OCI-LY7 (cell line): Measurements from ENCODE around the gene POLR1C. TPM values are rescaled to one million over a fixed set of nuclear protein-coding genes. Genes with fewer than 3 reads are reported as not detected.
A peak's percentile ranks its signal among the peaks of the same experiment; 100 is the strongest.

Experiments used
- BruUV-seq: library from RNA; stranded (reverse); fragments of 400-500 nt; replicated peaks from 2 replicates; lab custom pipeline; 2021; lab: Mats Ljungman, UMichigan
- CTCF ChIA-PET: fragments of 300-600 bp; sonication (Branson Sonifier 250); formaldehyde crosslinking; loops from one replicate; lab custom pipeline; 2022; ENCODE audit warnings: antibody characterized with exemption; ENCODE audit not compliant: unreplicated experiment; lab: Charles Lee
- POLR2A ChIA-PET: fragments of 300-600 bp; sonication (Branson Sonifier 250); formaldehyde crosslinking; loops from one replicate; lab custom pipeline; 2022; ENCODE audit warnings: antibody characterized with exemption; lab: Charles Lee
- DNase-seq: peaks from one replicate; pipeline ENCODE4 v3.0.0-alpha.2; 2015; ENCODE audit warnings: low spot score
- H2AFZ ChIP-seq: fragments of 200-600 bp; sonication (generic), shearing (Covaris generic); 2 replicates; pipeline ENCODE4 v1.6.1; 2014; ENCODE audit warnings: mild to moderate bottlenecking, antibody characterized with exemption, low read length, moderate library complexity
- H3K27ac ChIP-seq: fragments of 200-600 bp; sonication (generic); 2 replicates; pipeline ENCODE4 v1.5.1; 2014; ENCODE audit warnings: mixed run types, low read depth, mild to moderate bottlenecking, moderate library complexity, low read length, inconsistent platforms; ENCODE audit not compliant: poor library complexity, severe bottlenecking
- H3K36me3 ChIP-seq: fragments of 200-600 bp; sonication (generic); 2 replicates; pipeline ENCODE4 v1.6.1; 2014; ENCODE audit warnings: mild to moderate bottlenecking, antibody characterized with exemption, low read length, moderate library complexity, mixed read lengths; ENCODE audit not compliant: insufficient read depth
- H3K4me1 ChIP-seq: fragments of 200-600 bp; sonication (generic); 2 replicates; pipeline ENCODE4 v1.5.1; 2014; ENCODE audit warnings: mild to moderate bottlenecking, low read length; ENCODE audit not compliant: insufficient read depth, poor library complexity, severe bottlenecking
- H3K4me2 ChIP-seq: fragments of 200-600 bp; sonication (generic); 2 replicates; pipeline ENCODE4 v1.6.1; 2014; ENCODE audit warnings: mild to moderate bottlenecking, low read length
- H3K4me3 ChIP-seq: fragments of 200-600 bp; sonication (generic); 2 replicates; pipeline ENCODE4 v1.5.1; 2014; ENCODE audit warnings: mild to moderate bottlenecking, low read depth, low read length; ENCODE audit not compliant: poor library complexity, severe bottlenecking
- H3K79me2 ChIP-seq: fragments of 200-600 bp; sonication (generic); 2 replicates; pipeline ENCODE4 v1.6.1; 2016; ENCODE audit warnings: low read depth, mild to moderate bottlenecking, low read length, moderate library complexity, mixed read lengths; ENCODE audit not compliant: insufficient read depth
- H3K9me2 ChIP-seq: fragments of 200-600 bp; sonication (generic); 2 replicates; pipeline ENCODE4 v1.6.1; 2016; ENCODE audit warnings: mild to moderate bottlenecking, low read length, mixed read lengths; ENCODE audit not compliant: insufficient read depth
- H3K9me3 ChIP-seq: fragments of 200-600 bp; sonication (generic); 2 replicates; pipeline ENCODE4 v1.6.1; 2014; ENCODE audit warnings: mild to moderate bottlenecking, mixed run types, low read length, mixed read lengths
- H4K20me1 ChIP-seq: fragments of 200-600 bp; sonication (generic); 2 replicates; pipeline ENCODE4 v1.6.1; 2014; ENCODE audit warnings: mild to moderate bottlenecking, antibody characterized with exemption, low read length, moderate library complexity, mixed read lengths; ENCODE audit not compliant: insufficient read depth
- EZH2phosphoT487 ChIP-seq: fragments of 200-600 bp; sonication (generic); IDR thresholded peaks from 2 replicates; pipeline ENCODE4 v1.6.1; 2018; ENCODE audit warnings: low read depth, borderline replicate concordance, mild to moderate bottlenecking, mixed run types, antibody characterized with exemption, low read length, moderate library complexity, mixed read lengths
- intact Hi-C: fragments of 100-400 bp; cut with micrococcal nuclease; formaldehyde crosslinking; loops from one replicate; pipeline ENCODE4 v1.10.0; 2022; ENCODE audit not compliant: unreplicated experiment
- total RNA-seq, 2 experiments: library from RNA; depleted of rRNA in 1 of 2; stranded (reverse); fragments of >200 nt in 1 of 2; shearing (Covaris generic) in 1 of 2; gene quantifications; 2 replicates each; pipeline ENCODE4 v1.2.3, GENCODE V29; 2014 to 2022
- TF ChIP-seq, protein P1 (sequence below): fragments of 200-600 bp; sonication (generic); conservative IDR thresholded peaks from 2 replicates; pipeline ENCODE4 v1.5.1; 2014; ENCODE audit warnings: mild to moderate bottlenecking, antibody characterized with exemption, low read length, moderate library complexity, mixed read lengths

Gene POLR1C
- total RNA-seq, 2 experiments from 2014 or later = 40.7 to 41.2 TPM

DNA sequence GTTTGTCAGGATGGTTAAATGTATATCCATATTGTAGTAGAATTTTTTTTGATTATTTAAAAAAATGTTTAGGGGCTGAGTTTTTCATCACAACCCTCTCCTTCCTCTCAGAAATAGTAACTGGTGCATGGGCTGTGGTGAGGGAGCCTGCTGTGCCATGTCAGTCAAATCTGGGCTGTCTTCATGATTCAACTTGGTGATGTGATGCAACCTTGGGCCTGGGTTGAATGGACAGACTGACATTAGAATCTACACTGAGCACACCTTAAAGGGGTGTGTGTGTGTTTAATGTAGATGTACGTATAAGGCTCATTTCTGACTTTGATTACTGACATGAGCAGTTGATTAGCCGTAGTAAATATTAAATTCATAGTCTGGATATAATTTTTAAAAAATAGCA, 35.8 kb upstream of the POLR1C start:
- H3K79me2 ChIP-seq = peaks cover 8% of the 10 kb centered on the region; the same call in 1 of the 2 replicates

DNA sequence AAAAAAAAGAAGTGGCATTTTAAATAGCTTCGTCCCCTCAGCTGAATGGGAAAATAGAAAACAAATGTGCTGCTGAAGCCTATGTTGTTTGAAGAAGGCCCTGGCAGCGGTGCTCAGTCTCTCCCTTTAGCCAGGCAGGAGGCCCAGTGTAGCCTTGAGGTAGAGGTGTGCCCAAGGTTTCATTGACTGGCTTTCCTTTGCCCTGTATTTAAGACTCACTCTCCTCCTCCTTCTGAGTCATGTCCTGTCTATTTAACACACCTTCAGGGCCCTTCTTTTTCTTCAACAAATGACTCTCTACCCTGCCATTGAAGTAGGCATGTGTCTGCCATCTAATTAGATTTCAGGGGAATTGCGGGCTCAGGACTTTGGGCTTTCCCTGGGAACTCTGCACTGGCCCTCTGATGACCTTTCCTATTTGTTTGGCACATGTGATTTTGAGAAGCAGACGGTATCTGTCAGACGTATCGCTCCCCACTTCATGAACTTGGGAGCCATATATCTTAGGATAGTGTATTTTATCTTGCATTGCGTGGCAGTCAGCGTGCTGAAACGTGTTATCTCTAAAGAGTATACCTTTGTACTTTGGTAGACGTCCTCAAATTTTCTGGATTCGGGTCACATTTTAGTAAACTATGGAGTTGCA, 35.2 kb upstream of the POLR1C start:
- Histone ChIP-seq H3K9me2 (no peaks in the 10 kb centered on the region), H3K27ac (no peak overlapping the region), H3K4me2 (no peak overlapping the region), H4K20me1 (no peaks in the 10 kb centered on the region), H3K79me2 (peaks cover 8% of the 10 kb centered on the region; the same call in 1 of the 2 replicates), H3K4me1 (peaks cover 16% of the 10 kb centered on the region), H2AFZ (no peak overlapping the region), H3K9me3 (no peaks in the 10 kb centered on the region), H3K4me3 (no peak overlapping the region), H3K36me3 (peaks cover 4% of the 10 kb centered on the region; the same call in 1 of the 2 replicates)
- CTCF ChIA-PET = no interaction called here
- intact Hi-C loops = no loop called here
- POLR2A ChIA-PET = no interaction called here
- TF ChIP-seq EZH2phosphoT487 = no peak
- TF ChIP-seq, protein P1, sequence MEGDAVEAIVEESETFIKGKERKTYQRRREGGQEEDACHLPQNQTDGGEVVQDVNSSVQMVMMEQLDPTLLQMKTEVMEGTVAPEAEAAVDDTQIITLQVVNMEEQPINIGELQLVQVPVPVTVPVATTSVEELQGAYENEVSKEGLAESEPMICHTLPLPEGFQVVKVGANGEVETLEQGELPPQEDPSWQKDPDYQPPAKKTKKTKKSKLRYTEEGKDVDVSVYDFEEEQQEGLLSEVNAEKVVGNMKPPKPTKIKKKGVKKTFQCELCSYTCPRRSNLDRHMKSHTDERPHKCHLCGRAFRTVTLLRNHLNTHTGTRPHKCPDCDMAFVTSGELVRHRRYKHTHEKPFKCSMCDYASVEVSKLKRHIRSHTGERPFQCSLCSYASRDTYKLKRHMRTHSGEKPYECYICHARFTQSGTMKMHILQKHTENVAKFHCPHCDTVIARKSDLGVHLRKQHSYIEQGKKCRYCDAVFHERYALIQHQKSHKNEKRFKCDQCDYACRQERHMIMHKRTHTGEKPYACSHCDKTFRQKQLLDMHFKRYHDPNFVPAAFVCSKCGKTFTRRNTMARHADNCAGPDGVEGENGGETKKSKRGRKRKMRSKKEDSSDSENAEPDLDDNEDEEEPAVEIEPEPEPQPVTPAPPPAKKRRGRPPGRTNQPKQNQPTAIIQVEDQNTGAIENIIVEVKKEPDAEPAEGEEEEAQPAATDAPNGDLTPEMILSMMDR = no peak
- no peak for DNase-seq
- BruUV-seq = TSS peak; percentile 24

More for the DNA sequence above, 35.8 kb upstream of the POLR1C start:
- no peak overlapping the region for H3K4me2 ChIP-seq
- POLR2A ChIA-PET = no interaction called here
- no peak for DNase-seq
- H4K20me1 ChIP-seq = no peaks in the 10 kb centered on the region
- H3K9me2 ChIP-seq = no peaks in the 10 kb centered on the region
- H3K9me3 ChIP-seq = no peaks in the 10 kb centered on the region
- no TSS peak for BruUV-seq
- no peak overlapping the region for H3K4me3 ChIP-seq
- H3K36me3 ChIP-seq = peaks cover 4% of the 10 kb centered on the region; the same call in 1 of the 2 replicates
- peaks cover 18% of the 10 kb centered on the region for H3K4me1 ChIP-seq
- intact Hi-C loops = no loop called here
- no peak for TF ChIP-seq EZH2phosphoT487
- TF ChIP-seq, protein P1 = no peak
- CTCF ChIA-PET = no interaction called here
- H3K27ac ChIP-seq = no peak overlapping the region
- no peak overlapping the region for H2AFZ ChIP-seq

DNA sequence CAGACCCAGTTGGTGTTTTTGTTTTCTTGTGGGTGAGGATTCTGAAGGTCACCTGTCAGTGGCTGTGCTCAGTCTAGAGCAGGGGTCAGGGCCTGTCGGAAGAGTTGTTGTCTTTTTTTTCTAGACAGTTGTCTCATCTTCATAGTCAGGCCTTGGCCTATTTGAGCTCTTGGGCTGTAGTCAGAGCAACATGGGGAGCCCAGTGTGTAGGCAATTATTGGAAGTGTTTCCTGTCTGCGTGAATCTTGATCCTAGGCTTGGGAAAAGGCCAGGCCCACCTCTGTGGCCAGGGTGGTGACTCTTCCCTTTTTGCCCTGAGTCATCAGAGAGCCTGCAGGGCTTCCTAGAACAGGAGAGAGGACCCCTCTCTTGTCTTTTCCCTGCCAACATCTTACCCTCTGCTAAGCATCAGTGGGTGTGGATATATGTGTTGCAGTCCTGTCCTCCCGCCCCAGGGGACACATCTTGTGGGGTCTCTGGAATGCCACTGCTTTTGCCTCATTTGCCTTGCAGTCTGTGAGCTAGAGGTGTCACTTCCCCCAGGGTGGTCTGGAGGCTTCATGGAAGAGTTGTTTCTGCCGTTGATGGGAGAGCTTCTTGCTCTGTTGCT, 28.1 kb upstream of the POLR1C start:
- H3K4me3 ChIP-seq = no peak overlapping the region
- CTCF ChIA-PET = no interaction called here
- H3K27ac ChIP-seq = no peak overlapping the region
- no TSS peak for BruUV-seq
- H3K4me2 ChIP-seq = no peak overlapping the region
- no peak for DNase-seq
- H2AFZ ChIP-seq = no peak overlapping the region
- no peaks in the 10 kb centered on the region for H3K79me2 ChIP-seq
- intact Hi-C loops = no loop called here
- no peaks in the 10 kb centered on the region for H3K4me1 ChIP-seq
- no peaks in the 10 kb centered on the region for H3K9me3 ChIP-seq
- POLR2A ChIA-PET = interaction anchor here (0.5 kb wide), 2 partner anchors 11 to 250 kb away, joined by 4 to 5 read pairs; partner anchors contain the start of gene TJAP1
- H4K20me1 ChIP-seq = no peaks in the 10 kb centered on the region
- TF ChIP-seq EZH2phosphoT487 = no peak
- TF ChIP-seq, protein P1 = no peak
- H3K36me3 ChIP-seq = peaks cover 4% of the 10 kb centered on the region; the same call in 1 of the 2 replicates
- H3K9me2 ChIP-seq = no peaks in the 10 kb centered on the region
